UCSD-AML1 (cell line): ENCODE results near the gene RNH1.

Experiments used
- DNase-seq: peaks from one replicate; lab custom pipeline; 2025; ENCODE audit not compliant: unreplicated experiment; lab: John Stamatoyannopoulos, UW

RNH1 gene

DNA sequence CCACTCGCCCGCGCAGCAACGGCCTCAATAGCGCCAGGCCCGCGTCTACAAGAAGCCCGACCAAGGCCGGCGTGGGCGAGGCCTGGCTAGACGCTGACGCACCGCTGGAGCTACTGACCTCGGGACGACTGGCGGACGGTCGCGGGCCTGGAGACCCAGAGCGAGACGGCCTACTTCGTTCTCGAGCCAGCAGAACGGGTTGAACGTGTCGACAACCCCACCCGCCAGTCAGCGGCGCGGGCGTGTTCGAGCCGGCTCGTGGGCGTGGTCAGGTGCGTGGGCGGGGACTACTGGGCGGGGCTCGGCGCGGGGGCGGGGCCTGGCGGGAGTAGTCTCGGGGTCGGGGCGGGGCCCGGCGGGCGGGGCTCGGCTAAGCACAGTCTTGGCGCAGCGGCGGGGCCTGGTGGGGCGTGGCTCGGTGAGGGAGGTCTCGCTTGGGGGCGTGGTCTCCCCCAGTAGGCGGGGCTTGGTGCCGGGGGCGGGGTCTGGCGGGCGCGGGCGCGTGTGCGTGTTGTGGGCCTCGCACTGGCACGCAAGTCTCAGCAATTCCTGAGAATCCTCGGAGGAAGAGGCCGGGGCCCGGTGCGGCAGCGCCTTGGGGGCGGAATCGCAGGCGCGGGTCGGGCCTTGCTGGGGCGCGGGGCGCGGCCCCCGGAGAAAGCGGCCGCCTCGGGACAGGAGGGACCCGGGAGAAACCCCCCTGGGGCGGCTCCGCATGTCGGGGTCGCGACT lies at the start of gene RNH1:
Gene RNH1 (minus strand): TSS at position 248 of the 732 bp plus-strand sequence. CDS start 5,080 bp downstream, outside the sequence.
- peak; percentile 97 for DNase-seq

GRCh38 chr11:555780-556661 lies 49.0 kb upstream of the RNH1 start:
- no peak for DNase-seq

DNA sequence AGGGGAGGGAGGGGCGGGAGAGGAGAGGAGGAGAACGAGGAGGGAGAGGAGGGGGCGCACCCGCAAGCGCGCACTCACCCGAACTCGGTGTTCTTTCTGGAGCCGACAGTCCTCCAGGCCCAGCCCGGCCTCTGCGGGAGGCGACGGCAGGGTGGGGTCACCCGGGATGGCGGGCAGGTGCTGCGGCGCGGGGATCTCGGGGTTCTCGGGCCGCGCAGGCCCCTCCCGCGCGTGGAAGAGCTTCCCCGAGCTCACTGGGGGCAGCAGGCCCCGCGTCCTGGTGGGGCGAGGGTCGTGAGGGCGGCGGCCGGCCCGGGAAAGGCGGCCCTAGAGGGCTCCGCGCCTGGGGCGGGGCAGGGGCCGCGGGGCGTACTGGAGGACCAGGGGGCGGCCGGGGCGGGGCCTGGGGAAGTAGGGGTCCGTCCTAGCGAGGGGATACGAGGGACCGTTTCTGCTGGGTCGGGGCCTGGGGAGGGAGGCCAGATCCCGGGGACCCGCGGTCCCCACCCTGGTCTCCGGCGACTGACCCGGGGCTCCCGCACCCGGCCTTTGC lies 48.3 kb upstream of the RNH1 start:
- no peak for DNase-seq

DNA sequence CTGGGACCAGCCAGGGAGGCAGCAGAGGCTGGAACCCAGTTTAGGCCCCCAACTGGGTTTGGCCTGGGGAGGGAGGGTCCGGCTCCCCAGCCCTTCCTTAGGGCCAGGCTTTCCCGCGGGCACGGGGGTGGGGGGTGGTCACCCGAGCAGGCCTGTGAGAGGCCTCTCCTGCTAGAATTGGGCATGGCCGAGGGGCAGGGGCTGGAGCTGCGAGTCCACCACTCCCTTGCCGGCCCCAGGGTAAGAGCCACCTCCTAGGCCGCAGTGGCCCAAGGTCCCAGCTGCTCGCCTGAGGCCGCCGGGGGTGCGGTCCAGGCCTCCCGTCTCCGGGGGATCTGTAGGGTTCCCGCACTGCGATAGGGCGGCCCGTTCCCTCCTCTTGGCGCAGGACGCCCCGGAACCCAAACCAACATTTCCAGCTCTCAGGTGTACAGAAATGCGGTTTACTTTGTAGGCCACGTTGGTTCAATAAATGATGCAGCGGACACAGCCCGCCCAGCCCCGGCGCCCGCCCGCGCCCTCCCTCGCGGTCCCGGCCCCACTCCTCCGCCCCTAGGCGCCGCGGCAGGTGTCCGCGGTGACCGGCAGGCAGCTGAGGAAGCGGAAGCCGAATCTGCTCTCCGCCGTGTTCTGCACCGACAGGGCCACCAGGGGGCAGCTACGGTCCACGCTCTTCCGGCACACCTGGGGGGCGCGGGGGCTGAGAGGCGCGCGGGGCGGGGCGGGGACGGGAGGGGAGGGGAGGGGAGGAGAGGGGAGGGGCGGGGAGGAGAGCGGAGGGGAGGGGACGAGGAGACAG lies 47.6 kb upstream of the RNH1 start:
- DNase-seq: peak; percentile 58

DNA sequence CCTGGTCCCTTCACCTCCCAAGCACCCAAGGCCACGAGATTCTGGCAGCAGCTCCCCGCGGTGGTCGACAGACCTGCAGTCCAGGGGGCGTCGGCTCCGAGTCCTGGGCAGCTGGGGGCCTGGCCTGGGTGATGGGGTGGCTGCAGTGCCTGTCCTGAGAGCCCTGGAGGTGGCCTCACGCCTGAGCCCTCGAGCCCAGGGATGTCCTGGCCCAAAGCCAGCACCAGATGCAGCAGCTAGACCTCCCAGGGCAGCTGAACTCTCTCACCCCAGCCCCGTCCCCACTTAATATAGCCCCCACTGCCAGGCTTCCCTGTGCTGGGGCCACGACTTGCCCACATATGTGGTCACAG lies 46.9 kb upstream of the RNH1 start:
- no peak for DNase-seq

DNA sequence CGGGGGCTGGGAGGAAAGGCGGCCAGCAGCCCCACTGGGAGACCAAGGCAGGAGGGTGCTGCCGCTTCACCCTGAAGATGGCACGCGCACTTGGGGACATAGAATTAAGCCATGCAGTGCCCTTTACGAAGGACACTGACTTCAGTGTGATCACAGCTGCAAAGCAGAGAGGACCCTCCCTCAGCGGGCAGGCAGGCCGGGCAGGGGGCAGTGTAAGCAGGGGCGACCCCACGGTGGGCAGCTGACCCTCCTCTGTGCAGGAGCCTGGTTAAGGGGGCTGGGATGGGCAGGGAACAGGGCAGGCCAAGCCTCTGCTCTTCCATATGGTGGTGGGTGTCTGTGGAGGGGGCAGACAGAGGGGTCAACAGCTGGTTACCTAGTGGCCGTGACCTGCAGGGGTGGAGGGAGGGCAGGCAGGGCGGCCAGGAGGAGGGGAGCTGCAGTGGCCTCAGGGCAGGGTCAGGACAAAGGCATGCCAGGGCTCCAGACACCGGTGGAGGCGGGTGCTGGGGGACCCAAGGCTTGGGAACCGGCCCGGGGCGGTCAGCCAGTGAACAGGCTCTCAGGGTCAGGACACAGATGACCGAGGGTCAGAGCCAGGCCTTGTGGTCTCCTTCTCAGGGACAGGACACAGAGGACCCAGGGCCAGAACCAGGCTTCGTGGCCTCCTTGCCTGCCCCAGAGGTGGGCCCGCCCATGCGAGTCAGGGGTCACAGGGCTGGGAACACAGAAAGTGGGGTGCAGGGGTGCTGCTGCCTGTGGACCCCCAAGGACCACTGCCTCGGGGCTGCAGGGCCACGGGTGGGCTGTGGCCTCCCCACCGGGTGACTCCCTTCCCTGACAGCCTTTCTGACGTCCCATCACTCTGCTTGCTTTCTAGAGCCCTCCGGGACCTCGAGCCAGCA lies 46.3 kb upstream of the RNH1 start:
- DNase-seq: no peak

DNA sequence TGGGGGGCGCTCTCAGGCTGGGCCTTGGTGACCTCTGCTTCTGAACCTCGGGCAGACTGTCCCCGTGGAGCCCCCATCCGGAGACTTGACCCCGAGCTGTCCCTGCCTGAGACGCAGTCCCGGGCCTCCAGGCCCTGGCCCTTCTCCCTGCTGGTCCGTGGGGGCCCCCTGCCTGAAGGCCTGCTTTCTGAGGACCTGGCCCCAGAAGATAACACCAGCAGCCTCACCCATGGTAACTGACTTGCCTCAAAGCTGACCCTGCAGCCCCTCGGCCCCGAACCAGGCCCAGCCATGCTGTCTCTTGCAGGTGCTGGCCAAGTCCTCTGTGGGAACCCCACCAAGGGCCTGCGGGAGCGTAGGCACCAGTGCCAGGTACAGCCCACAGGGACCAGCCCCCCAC lies 44.6 kb upstream of the RNH1 start:
- DNase-seq: no peak

GRCh38 chr11:551131-551530 lies 44.1 kb upstream of the RNH1 start:
- no peak for DNase-seq

DNA sequence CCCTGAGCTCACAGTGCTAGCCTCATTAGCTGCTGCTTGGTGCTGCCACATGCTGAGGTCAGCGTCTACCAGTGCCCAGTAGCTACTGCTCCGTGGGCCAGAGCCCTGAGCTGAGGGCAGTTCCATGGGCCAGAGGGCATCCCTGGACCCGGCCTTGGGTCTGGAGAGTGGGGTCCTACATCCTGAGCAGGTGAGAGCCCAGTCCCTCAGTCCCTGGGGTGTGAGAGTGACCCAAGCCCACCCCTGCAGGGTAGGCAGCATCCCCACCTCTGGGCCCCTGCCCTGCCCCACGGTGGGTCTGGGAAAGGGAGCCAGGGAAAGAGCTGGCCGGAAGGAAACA lies 43.7 kb upstream of the RNH1 start:
- no peak for DNase-seq

- DNase-seq: no peak
Observed at GRCh38 chr11:550021-550745, 43.1 kb upstream of the RNH1 start.

DNA sequence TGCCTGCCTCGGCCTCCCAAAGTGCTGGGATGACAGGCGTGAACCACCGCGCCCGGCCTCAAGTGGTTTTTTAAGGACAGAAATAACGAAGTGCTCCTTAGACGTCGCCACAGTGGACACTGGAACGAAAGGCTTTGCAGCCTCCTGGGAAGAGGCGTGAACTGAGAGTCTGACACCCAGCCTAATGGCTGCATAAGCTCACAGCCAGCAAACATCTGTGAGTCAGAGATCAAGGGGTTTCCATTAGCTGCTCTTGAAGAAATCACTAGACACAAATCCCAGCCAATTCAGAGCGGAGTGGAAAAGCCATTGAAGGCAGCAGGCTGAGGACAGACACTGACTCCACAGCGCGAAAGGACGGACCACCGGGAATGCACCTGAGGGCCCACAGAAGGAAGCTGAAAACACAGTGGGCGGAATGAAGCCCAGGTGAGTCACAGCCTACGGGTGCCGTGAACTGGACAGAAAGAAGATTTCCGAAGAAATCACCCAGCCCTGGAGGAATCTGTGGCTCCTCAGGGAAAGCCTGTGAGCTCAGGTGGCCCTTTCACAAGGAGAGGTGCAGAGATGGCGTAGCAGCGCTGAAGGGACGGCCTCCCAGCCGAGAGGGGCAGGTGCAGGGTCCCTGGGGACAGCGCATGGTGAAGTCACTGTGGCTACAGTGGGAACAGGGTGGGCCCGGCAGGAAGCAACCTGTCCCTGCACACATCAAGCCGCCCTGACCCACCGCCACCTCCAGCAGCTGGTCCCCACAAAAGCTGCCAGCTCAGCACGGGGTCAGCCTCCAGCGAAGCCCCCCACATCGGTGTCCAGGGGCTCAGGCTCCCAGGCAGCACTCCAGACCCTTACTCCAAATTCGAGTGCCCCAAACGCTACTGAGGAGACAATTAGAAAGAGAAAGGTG lies 41.9 kb upstream of the RNH1 start:
- DNase-seq: no peak

DNA sequence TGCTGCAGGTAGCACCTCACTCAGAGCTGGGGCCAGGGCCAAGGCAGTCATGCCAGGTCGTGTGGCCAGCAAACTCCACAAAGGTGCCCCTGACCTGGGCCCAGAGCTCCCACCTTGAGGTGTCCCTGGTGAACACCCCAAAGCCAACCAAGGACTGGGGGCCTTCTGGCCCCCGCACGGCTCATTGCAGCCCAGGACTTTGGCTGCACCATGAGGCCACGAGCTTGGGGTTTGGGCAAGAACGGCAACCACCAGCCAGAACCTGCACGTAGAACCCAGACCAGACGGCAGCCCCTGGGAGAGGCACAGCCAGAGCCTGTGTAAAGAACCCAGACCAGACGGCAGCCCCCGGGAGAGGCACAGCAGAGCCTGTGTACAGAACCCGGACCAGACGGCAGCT lies 38.1 kb upstream of the RNH1 start:
- DNase-seq: no peak

GRCh38 chr11:544817-545166 lies 37.8 kb upstream of the RNH1 start:
- DNase-seq: no peak

DNA sequence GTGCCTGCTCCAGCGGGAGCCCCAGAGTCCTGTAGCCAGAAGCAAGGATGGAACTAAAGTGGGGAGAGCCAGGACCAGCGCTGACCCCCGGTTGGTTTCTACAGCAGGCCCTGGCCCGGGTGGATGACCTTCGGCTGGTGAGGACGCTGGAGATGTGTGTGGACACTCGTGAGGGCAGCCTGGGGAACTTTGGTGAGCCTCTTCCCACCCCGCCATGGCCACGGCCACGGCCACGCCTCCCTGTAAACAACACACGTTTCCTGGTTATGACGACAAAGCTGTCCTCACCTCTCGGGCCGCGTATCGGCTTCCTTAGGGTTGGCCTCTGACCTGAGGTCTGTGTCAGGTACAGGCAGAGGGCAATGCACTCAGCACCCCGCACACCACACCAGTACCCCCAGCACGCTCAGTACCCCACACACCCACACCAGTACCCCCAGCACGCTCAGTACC lies 34.4 kb upstream of the RNH1 start:
- DNase-seq: no peak

GRCh38 chr11:540583-541432 lies 33.8 kb upstream of the RNH1 start:
- no peak for DNase-seq

DNA sequence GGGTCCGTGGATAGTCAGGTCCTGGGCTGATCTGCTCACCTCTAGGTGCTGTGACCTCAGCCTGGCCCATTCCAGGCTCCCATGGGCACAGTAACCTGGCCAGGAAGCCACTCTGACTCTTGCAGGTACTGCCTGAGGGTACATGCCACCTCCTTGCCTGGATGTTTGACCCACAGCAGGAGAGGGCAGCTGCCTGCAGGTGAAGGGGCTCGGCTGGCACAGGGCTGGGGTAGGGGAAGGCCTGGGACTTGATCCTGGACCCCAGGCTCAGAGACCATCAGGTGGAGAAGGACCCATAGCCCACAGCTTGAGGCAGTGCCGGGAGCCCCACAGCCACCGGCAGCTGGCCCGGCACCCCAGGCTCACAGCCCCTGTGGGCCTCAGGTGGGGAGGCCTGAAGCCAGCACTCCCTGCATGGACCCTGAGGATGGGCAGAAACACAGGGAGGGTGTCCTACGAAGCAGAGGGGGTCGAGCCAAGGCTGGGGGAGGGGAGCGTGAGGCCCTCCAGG lies 33.0 kb upstream of the RNH1 start:
- DNase-seq: no peak

DNA sequence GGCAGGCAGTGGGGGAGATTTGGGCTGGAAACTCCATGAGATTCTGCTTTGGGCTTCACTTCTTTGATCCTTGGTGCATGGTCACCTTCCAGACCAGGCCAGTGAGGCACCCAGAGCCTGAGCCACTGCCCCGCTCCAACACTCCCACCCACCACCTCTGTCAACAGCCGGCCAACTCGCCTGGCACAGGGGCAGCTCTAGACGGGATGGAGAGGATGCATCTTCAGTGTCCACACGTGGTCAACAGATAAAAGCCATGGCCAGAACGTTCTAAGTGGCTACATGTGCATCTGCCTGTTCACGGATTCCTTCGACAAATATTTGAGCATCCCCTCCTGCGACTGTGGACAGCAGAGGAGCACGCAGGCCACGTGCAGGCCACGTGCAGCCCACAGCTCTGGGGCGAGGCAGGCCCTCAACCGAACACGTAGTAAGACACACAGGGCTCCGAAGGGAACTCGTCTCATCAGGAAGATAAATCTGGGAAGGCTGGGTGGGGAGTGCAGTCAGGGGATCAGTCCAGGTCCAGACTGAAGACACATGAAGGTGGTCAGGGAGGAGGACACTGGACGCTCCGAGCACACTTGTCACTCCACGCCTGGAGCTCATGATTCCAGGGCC lies 31.5 kb upstream of the RNH1 start:
- no peak for DNase-seq
